Hepatocyte (in vitro differentiated cells): ENCODE measurements around the gene TMEM231. TPM values are rescaled to one million over a fixed set of nuclear protein-coding genes. Genes with fewer than 3 reads are reported as not detected.

Experiments
- DNase-seq: peaks from one replicate; pipeline ENCODE4 v3.0.0-alpha.2; 2016; ENCODE audit warnings: low spot score
- H2AFZ ChIP-seq: fragments of 200-600 bp; sonication (generic); 2 replicates; pipeline ENCODE4 v1.6.0; 2016; ENCODE audit warnings: antibody characterized with exemption, mild to moderate bottlenecking
- H3K27ac ChIP-seq: fragments of 200-600 bp; sonication (generic); 2 replicates; pipeline ENCODE4 v1.5.1; 2016; ENCODE audit warnings: mild to moderate bottlenecking
- H3K27me3 ChIP-seq: fragments of 200-600 bp; sonication (generic); 2 replicates; pipeline ENCODE4 v1.6.1; 2016
- H3K36me3 ChIP-seq: fragments of 200-600 bp; sonication (generic); replicated peaks from 2 replicates; pipeline ENCODE4 v1.5.1; 2016; ENCODE audit warnings: low read depth; ENCODE audit not compliant: insufficient read depth
- H3K4me1 ChIP-seq: fragments of 200-600 bp; sonication (generic); 2 replicates; pipeline ENCODE4 v1.5.1; 2016; ENCODE audit warnings: mild to moderate bottlenecking, moderate library complexity; ENCODE audit not compliant: insufficient read depth
- H3K4me2 ChIP-seq: fragments of 200-600 bp; sonication (generic); 2 replicates; pipeline ENCODE4 v1.6.0; 2016
- H3K4me3 ChIP-seq: fragments of 200-600 bp; sonication (generic); 2 replicates; pipeline ENCODE4 v1.5.1; 2016; ENCODE audit warnings: mild to moderate bottlenecking
- H3K79me2 ChIP-seq: fragments of 200-600 bp; sonication (generic); 2 replicates; pipeline ENCODE4 v1.6.0; 2017; ENCODE audit warnings: mild to moderate bottlenecking
- H3K9me2 ChIP-seq: fragments of 200-600 bp; sonication (generic); replicated peaks from 2 replicates; pipeline ENCODE4 v1.6.0; 2017; ENCODE audit warnings: mild to moderate bottlenecking; ENCODE audit not compliant: insufficient read depth
- H3K9me3 ChIP-seq: fragments of 200-600 bp; sonication (generic); 2 replicates; pipeline ENCODE4 v1.5.1; 2016; ENCODE audit warnings: low read depth, mild to moderate bottlenecking
- H4K20me1 ChIP-seq: fragments of 200-600 bp; sonication (generic); 2 replicates; pipeline ENCODE4 v1.6.0; 2016; ENCODE audit warnings: mild to moderate bottlenecking; ENCODE audit not compliant: insufficient read depth, poor library complexity, severe bottlenecking
- CTCF ChIP-seq: fragments of 200-600 bp; sonication (generic); IDR thresholded peaks from 2 replicates; pipeline ENCODE4 v1.5.1; 2016; ENCODE audit warnings: antibody characterized with exemption, mild to moderate bottlenecking; ENCODE audit not compliant: poor library complexity
- EZH2 ChIP-seq: fragments of 200-600 bp; sonication (generic); IDR thresholded peaks from 2 replicates; pipeline ENCODE4 v1.6.1; 2016; ENCODE audit warnings: antibody characterized with exemption, mild to moderate bottlenecking, borderline replicate concordance
- EZH2phosphoT487 ChIP-seq: fragments of 200-600 bp; sonication (generic); IDR thresholded peaks from one replicate; pipeline ENCODE4 v1.6.1; 2018; ENCODE audit warnings: antibody characterized with exemption, mild to moderate bottlenecking, low read depth, moderate library complexity; ENCODE audit not compliant: unreplicated experiment, severe bottlenecking
- WGBS: methylation state at CpG from one replicate; pipeline ENCODE4 v1.1.6; 2016; ENCODE audit warnings: low lambda C conversion rate; ENCODE audit errors: missing lambda C conversion rate; 5-methylcytosine and 5-hydroxymethylcytosine counted together
- polyA plus RNA-seq: library from polyadenylated mRNA; unstranded; fragments of >200 nt; fragmentation: Nextera tagmentation; extraction: Ambion mirVana; gene quantifications from 2 replicates; pipeline ENCODE4 v1.2.1, GENCODE V29; 2016
- total RNA-seq: library from RNA; depleted of rRNA; stranded (reverse); fragments of >200 nt; gene quantifications from 2 replicates; pipeline ENCODE4 v1.2.3, GENCODE V29; 2014

TMEM231 gene
- total and polyA plus RNA-seq, 2 experiments from 2014 or later = 5.4 to 7.1 TPM

- Histone ChIP-seq H3K4me3 (peak overlapping the region; percentile 47), H3K4me1 (peaks cover 5% of the 10 kb centered on the region), H3K9me3 (no peaks in the 10 kb centered on the region), H3K9me2 (no peaks in the 10 kb centered on the region), H3K27me3 (peaks cover 12% of the 10 kb centered on the region), H3K4me2 (peak overlapping the region; percentile 97), H4K20me1 (no peaks in the 10 kb centered on the region), H3K36me3 (no peaks in the 10 kb centered on the region), H3K79me2 (no peaks in the 10 kb centered on the region), H3K27ac (no peak overlapping the region), H2AFZ (peak overlapping the region; percentile 89)
- DNase-seq = no peak
- no peak for TF ChIP-seq EZH2
- no peak for TF ChIP-seq EZH2phosphoT487
- no peak for TF ChIP-seq CTCF
- WGBS = 1% methylated on average over 26 of the region's 26 CpGs
Measured at GRCh38 chr16:75494661-75495075, 61.4 kb downstream of the TMEM231 start.

- no peaks in the 10 kb centered on the region for H3K36me3 ChIP-seq
- no peaks in the 10 kb centered on the region for H3K9me2 ChIP-seq
- TF ChIP-seq CTCF (no peak), EZH2phosphoT487 (no peak), EZH2 (no peak)
- H3K27ac ChIP-seq = no peak overlapping the region
- no peaks in the 10 kb centered on the region for H4K20me1 ChIP-seq
- peaks cover 5% of the 10 kb centered on the region for H3K4me1 ChIP-seq
- H3K9me3 ChIP-seq = no peaks in the 10 kb centered on the region
- H3K27me3 ChIP-seq = peaks cover 12% of the 10 kb centered on the region
- H3K4me3 ChIP-seq = peak overlapping the region; percentile 47
- no peak for DNase-seq
- WGBS = 81% methylated on average over 5 of the region's 5 CpGs
- H2AFZ ChIP-seq = peak overlapping the region; percentile 89
- H3K79me2 ChIP-seq = no peaks in the 10 kb centered on the region
- peak overlapping the region; percentile 97 for H3K4me2 ChIP-seq
Measured at GRCh38 chr16:75494184-75494583, 61.9 kb downstream of the TMEM231 start.

- peaks cover 5% of the 10 kb centered on the region for H3K4me1 ChIP-seq
- H3K9me3 ChIP-seq = no peaks in the 10 kb centered on the region
- H3K4me2 ChIP-seq = no peak overlapping the region
- H3K27me3 ChIP-seq = peaks cover 12% of the 10 kb centered on the region
- no peaks in the 10 kb centered on the region for H3K36me3 ChIP-seq
- H3K79me2 ChIP-seq = no peaks in the 10 kb centered on the region
- TF ChIP-seq EZH2 (no peak), CTCF (no peak), EZH2phosphoT487 (no peak)
- no peak for DNase-seq
- H4K20me1 ChIP-seq = no peaks in the 10 kb centered on the region
- H3K27ac ChIP-seq = no peak overlapping the region
- H3K4me3 ChIP-seq = no peak overlapping the region
- H2AFZ ChIP-seq = no peak overlapping the region
- WGBS = 71% methylated on average over 1 of the region's 1 CpG
- H3K9me2 ChIP-seq = no peaks in the 10 kb centered on the region
Measured at GRCh38 chr16:75491876-75492275, 64.2 kb downstream of the TMEM231 start.

GRCh38 chr16:75488322-75488721, 67.7 kb downstream of the TMEM231 start:
- H3K4me1 ChIP-seq = no peaks in the 10 kb centered on the region
- H3K27me3 ChIP-seq = no peaks in the 10 kb centered on the region
- no peaks in the 10 kb centered on the region for H3K79me2 ChIP-seq
- WGBS = 92% methylated on average over 2 of the region's 2 CpGs
- no peaks in the 10 kb centered on the region for H3K36me3 ChIP-seq
- TF ChIP-seq CTCF (no peak), EZH2phosphoT487 (no peak), EZH2 (no peak)
- no peaks in the 10 kb centered on the region for H4K20me1 ChIP-seq
- DNase-seq = no peak
- no peaks in the 10 kb centered on the region for H3K9me3 ChIP-seq
- no peaks in the 10 kb centered on the region for H3K9me2 ChIP-seq
- H2AFZ ChIP-seq = no peak overlapping the region
- H3K4me2 ChIP-seq = no peak overlapping the region
- no peak overlapping the region for H3K4me3 ChIP-seq
- H3K27ac ChIP-seq = no peak overlapping the region
